Tibial nerve (tissue), 4 donors: ENCODE results near the gene ATP2A3. TPM values are rescaled to one million over a fixed set of nuclear protein-coding genes. Genes with fewer than 3 reads are reported as not detected.

Experiments used
- DNase-seq, 2 donors: peaks; one replicate each; pipeline ENCODE4 v3.0.0-alpha.2; 2019; ENCODE audit warnings: low spot score in 2 of 2
- H3K27ac ChIP-seq, 4 donors: fragments of 200-600 bp; sonication (generic) in 3 of 4; one replicate each; pipeline ENCODE4 v1.5.1; 2017 to 2019; ENCODE audit warnings: mild to moderate bottlenecking in 1 of 4
- H3K27me3 ChIP-seq, 2 donors: fragments of 200-600 bp; sonication (generic) in 1 of 2; one replicate each; pipeline versions ENCODE4 v1.5.1 to v1.6.0; 2017 to 2019
- H3K36me3 ChIP-seq, 3 donors: fragments of 200-600 bp; sonication (generic); one replicate each; pipeline ENCODE4 v1.5.1; 2018 to 2019
- H3K4me1 ChIP-seq, 4 donors: fragments of 200-600 bp; sonication (generic) in 3 of 4; one replicate each; pipeline ENCODE4 v1.5.1; 2017 to 2019
- H3K4me3 ChIP-seq, 4 donors: fragments of 200-600 bp; sonication (generic) in 3 of 4; one replicate each; pipeline ENCODE4 v1.5.1; 2017 to 2019; ENCODE audit warnings: mild to moderate bottlenecking in 1 of 4, moderate library complexity in 1 of 4
- H3K9me3 ChIP-seq, 4 donors: fragments of 200-600 bp; sonication (generic) in 3 of 4; one replicate each; pipeline ENCODE4 v1.5.1; 2017 to 2019
- EP300 ChIP-seq, 2 donors: sonication (generic); formaldehyde crosslinking; IDR thresholded peaks; one replicate each; pipeline ENCODE4 v1.6.1; 2017; ENCODE audit warnings: antibody characterized with exemption in 2 of 2, mild to moderate bottlenecking in 1 of 2
- POLR2A ChIP-seq, 2 donors: fragments of 450-650 bp; IDR thresholded peaks; one replicate each; pipeline ENCODE4 v1.6.1; 2017; ENCODE audit warnings: antibody characterized with exemption in 2 of 2, mild to moderate bottlenecking in 2 of 2, moderate library complexity in 2 of 2
- WGBS, 2 donors: methylation state at CpG; one replicate each; pipeline ENCODE4 v1.1.5; 2018; 5-methylcytosine and 5-hydroxymethylcytosine counted together
- total RNA-seq, 4 donors: library from RNA; depleted of rRNA; stranded (reverse); fragments of >200 nt; gene quantifications; one replicate each; pipeline ENCODE4 v1.1.0, GENCODE V29; 2016
- TF ChIP-seq, protein P1 (sequence below), 5 experiments: fragments of 200-600 bp in 3 of 5; fragments of 450-650 bp in 2 of 5; sonication (generic) in 3 of 5; IDR thresholded peaks; one replicate each; pipeline ENCODE4 v1.5.1; 2016 to 2019; ENCODE audit warnings: antibody characterized with exemption in 5 of 5, mild to moderate bottlenecking in 3 of 5, moderate library complexity in 2 of 5

The ATP2A3 gene
- total RNA-seq, 4 donors from 2014 or later = 5.9 to 12.9 (median 9.1) TPM

DNA sequence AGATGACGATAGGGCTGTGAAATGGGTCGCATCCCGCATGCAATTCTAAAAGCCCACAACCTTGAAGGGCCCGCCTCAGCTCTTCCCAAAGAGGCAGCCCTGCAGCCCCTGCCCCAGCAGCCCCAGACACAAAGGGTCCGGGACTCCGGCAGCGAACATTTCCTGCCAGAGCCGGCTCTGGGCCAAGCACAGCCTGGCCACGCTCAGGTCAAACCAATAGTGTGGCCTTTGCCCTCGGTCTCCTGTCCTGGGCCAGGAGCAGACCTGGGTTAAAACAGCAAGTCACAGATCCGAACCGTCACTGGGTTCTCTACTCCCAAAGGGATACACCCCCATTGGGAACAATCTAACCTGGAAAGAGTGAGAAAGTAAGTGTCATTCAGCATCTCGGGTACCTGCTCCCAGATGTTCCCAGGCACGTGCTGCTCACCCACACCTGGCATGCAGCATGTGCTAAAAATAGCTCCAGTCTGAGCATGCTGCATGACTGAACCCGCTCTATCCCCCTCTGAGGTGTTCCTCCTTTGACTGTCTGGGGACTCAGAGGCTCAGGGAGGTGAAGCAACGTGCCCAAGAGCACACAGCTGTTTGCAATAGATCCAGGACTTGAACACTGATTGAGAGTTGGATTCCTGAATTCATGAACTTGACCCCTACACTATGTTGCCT lies 22.2 kb upstream of the ATP2A3 start:
- Histone ChIP-seq H3K4me3 (no peak overlapping the region), H3K27me3 (peaks cover 0 to 8% of the 10 kb centered on the region in 2 donors), H3K27ac (no peak overlapping the region), H3K4me1 (peaks cover 0 to 24% (median 0%) of the 10 kb centered on the region in 4 donors), H3K9me3 (no peaks in the 10 kb centered on the region), H3K36me3 (no peaks in the 10 kb centered on the region)
- TF ChIP-seq EP300 (IDR thresholded peaks at IDR 0.05) (no peak), POLR2A (IDR thresholded peaks at IDR 0.05) (no peak)
- TF ChIP-seq, protein P1, sequence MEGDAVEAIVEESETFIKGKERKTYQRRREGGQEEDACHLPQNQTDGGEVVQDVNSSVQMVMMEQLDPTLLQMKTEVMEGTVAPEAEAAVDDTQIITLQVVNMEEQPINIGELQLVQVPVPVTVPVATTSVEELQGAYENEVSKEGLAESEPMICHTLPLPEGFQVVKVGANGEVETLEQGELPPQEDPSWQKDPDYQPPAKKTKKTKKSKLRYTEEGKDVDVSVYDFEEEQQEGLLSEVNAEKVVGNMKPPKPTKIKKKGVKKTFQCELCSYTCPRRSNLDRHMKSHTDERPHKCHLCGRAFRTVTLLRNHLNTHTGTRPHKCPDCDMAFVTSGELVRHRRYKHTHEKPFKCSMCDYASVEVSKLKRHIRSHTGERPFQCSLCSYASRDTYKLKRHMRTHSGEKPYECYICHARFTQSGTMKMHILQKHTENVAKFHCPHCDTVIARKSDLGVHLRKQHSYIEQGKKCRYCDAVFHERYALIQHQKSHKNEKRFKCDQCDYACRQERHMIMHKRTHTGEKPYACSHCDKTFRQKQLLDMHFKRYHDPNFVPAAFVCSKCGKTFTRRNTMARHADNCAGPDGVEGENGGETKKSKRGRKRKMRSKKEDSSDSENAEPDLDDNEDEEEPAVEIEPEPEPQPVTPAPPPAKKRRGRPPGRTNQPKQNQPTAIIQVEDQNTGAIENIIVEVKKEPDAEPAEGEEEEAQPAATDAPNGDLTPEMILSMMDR (IDR thresholded peaks at IDR 0.05) = no peak
- 47 to 51% methylated on average over 15 to 16 of the region's 16 CpGs for WGBS, 2 donors
- DNase-seq = no peak

DNA sequence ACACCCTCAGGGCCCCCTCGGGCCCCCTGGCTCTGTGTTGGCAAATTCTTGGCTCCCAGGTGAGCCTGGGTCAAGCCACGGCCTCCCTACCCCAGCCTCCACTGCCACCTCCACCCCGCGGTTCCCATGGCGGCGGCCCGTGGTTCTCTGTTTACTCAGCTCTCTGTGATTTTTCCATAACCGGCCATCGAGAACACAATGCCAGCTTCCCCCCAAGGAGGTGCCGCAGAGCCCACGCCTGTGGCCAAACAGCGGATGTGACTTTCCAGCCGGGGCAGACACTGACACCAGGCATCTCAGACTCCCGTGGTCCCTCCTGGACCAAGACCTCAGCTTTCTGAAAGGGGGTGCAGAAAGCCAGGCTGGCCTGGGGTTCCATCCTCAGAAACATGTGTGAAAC lies 21.6 kb upstream of the ATP2A3 start:
- peaks cover 0 to 24% (median 0%) of the 10 kb centered on the region in 4 donors for H3K4me1 ChIP-seq
- no peak overlapping the region for H3K27ac ChIP-seq
- H3K36me3 ChIP-seq = no peaks in the 10 kb centered on the region
- no peak for TF ChIP-seq EP300 (IDR thresholded peaks at IDR 0.05)
- H3K9me3 ChIP-seq = no peaks in the 10 kb centered on the region
- WGBS, 2 donors = 62 to 73% methylated on average over 12 to 14 of the region's 14 CpGs
- H3K27me3 ChIP-seq = peaks cover 0 to 8% of the 10 kb centered on the region in 2 donors
- no peak overlapping the region for H3K4me3 ChIP-seq
- no peak for DNase-seq

DNA sequence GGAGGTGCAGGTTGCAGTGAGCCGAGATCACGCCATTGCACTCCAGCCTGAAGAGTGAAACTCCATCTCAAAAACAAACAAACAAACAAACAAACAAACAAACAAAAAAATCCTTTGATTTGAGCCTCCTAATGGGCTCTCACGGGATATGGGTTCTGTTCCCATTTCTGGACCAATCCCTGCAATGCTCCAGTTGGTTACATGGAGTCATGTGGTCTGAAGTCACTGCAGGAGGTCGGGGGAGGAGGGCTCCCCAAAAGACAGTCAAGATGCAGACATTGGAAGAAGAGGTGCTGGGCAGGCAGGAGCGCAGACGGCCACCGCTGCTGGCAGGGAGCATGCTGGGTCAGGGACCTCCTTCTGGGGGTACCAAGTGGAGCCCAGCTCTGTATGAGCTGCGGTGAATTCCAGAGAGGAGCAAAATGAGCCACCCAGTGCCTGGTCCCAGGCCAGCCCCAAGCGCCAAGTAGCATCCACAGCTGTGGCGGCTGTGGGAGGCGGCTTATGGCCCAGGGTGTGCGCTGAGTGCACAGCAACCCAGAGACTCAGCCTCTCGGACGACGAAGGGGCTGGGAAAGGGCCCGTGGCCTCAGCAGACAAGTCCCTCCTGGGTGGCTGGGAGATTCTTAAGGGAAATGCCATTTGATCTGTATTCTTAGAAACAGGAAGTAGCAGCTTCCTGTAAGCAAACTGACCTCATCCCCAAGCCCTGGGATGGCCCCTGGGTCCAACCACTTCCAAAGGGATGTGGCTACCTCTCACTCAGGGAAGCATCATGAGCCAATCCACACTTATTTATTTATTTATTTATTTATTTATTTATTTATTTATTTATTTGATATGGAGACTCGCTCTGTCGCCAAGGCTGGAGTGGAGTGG lies 19.6 kb upstream of the ATP2A3 start:
- TF ChIP-seq, protein P1 (IDR thresholded peaks at IDR 0.05) = no peak
- TF ChIP-seq EP300 (IDR thresholded peaks at IDR 0.05) (no peak), POLR2A (IDR thresholded peaks at IDR 0.05) (no peak)
- H3K27ac ChIP-seq = no peak overlapping the region
- 74 to 75% methylated on average over 18 of the region's 18 CpGs for WGBS, 2 donors
- peaks cover 0 to 22% (median 0%) of the 10 kb centered on the region in 4 donors for H3K4me1 ChIP-seq
- no peaks in the 10 kb centered on the region for H3K36me3 ChIP-seq
- H3K4me3 ChIP-seq = no peak overlapping the region
- no peak for DNase-seq
- peaks cover 0 to 8% of the 10 kb centered on the region in 2 donors for H3K27me3 ChIP-seq
- H3K9me3 ChIP-seq = peaks cover 0 to 11% (median 0%) of the 10 kb centered on the region in 4 donors

DNA sequence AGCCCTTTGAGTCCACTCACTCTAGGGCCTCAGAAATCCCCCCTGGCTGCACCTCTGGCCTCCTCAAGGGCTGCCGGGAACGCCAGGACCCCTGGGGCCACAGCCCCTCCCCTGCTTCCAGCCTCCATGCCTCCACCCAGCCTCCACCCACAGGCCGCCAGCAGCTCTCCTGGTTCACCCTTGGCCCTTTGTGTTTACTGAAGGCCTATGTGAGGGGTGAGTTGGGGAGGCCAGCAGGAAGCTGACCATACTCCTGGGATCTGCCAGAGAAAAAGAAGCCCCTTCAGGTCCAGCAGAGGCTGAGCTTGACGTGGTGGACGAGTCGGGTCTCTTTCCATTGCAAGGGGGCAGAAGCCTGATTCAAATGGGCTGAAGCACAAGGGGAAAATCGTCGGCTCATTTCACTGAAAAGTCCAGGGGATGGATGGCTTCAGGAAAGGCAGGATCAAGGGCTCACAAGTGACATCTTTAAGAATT lies 18.3 kb upstream of the ATP2A3 start:
- no peak overlapping the region for H3K27ac ChIP-seq
- H3K4me3 ChIP-seq = no peak overlapping the region
- H3K4me1 ChIP-seq = peaks cover 0 to 16% (median 0%) of the 10 kb centered on the region in 4 donors
- DNase-seq = no peak
- TF ChIP-seq EP300 (IDR thresholded peaks at IDR 0.05) = no peak
- no peak for TF ChIP-seq POLR2A (IDR thresholded peaks at IDR 0.05)
- TF ChIP-seq, protein P1 (IDR thresholded peaks at IDR 0.05) = no peak
- peaks cover 0 to 18% (median 0%) of the 10 kb centered on the region in 4 donors for H3K9me3 ChIP-seq
- H3K27me3 ChIP-seq = peaks cover 0 to 8% of the 10 kb centered on the region in 2 donors
- H3K36me3 ChIP-seq = no peaks in the 10 kb centered on the region
- 70 to 89% methylated on average over 6 to 8 of the region's 8 CpGs for WGBS, 2 donors

DNA sequence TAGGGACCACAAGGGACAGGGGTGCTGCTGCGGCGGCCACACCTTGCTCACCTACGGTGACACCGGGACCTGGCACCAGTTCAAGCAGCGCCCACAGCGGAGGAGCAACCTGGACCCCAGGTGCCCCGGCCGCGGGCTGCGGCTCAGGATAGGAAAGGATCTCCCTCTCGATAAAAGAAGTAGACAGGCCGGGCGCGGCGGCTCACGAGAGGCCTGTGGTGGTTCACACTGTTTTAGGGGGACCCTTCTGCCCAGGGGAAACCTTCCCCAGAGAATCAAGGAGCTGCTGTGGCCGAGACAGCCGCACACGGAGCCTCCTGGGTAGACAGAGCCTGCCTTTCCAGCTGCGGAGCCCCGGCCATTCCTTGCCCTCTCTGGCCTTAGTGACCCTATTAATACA lies 17.9 kb upstream of the ATP2A3 start:
- Histone ChIP-seq H3K27me3 (peaks cover 0 to 8% of the 10 kb centered on the region in 2 donors), H3K4me3 (no peak overlapping the region), H3K4me1 (peaks cover 0 to 19% (median 0%) of the 10 kb centered on the region in 4 donors), H3K9me3 (peaks cover 0 to 18% (median 0%) of the 10 kb centered on the region in 4 donors), H3K27ac (no peak overlapping the region), H3K36me3 (no peaks in the 10 kb centered on the region)
- no peak for DNase-seq
- WGBS, 2 donors = 84 to 89% methylated on average over 12 to 21 of the region's 21 CpGs
- TF ChIP-seq EP300 (IDR thresholded peaks at IDR 0.05) = no peak
- TF ChIP-seq, protein P1 (IDR thresholded peaks at IDR 0.05) = no peak
- no peak for TF ChIP-seq POLR2A (IDR thresholded peaks at IDR 0.05)
